HEK293 (cell line): ENCODE data around the gene GMDS.

Experiments used
- CTCF ChIA-PET: fragments of 350-600 bp; formaldehyde crosslinking; extraction: SDS; loops from one replicate; lab custom pipeline; 2021; ENCODE audit warnings: antibody characterized with exemption; lab: Yijun Ruan, JAX
- POLR2A ChIA-PET: fragments of 300-600 bp; formaldehyde crosslinking; extraction: SDS; loops from one replicate; lab custom pipeline; 2020; ENCODE audit warnings: antibody characterized with exemption, inconsistent platforms; lab: Yijun Ruan, JAX
- H3K27ac ChIP-seq: fragments of 200-500 bp; sonication (Bioruptor generic); 2 replicates; pipeline ENCODE4 v1.5.1; 2014; ENCODE audit warnings: low read depth, low read length, control low read depth, inconsistent platforms; ENCODE audit errors: extremely low read depth
- H3K36me3 ChIP-seq, 2 experiments: fragments of 200-500 bp in 1 of 2; sonication (Bioruptor generic) in 1 of 2; 1 replicate in 1 of 2; 2 replicates in 1 of 2; pipeline ENCODE4 v1.5.1; 2014 to 2017; ENCODE audit warnings: inconsistent platforms in 2 of 2, low read length in 2 of 2; ENCODE audit not compliant: control insufficient read depth in 2 of 2, insufficient read depth in 1 of 2
- H3K4me1 ChIP-seq: fragments of 200-500 bp; sonication (Bioruptor generic); 2 replicates; pipeline ENCODE4 v1.5.1; 2014; ENCODE audit warnings: mild to moderate bottlenecking, low read length, inconsistent platforms; ENCODE audit not compliant: control insufficient read depth, insufficient read depth
- H3K4me3 ChIP-seq: 2 replicates; pipeline ENCODE4 v1.5.1; 2011; ENCODE audit warnings: low read depth, mild to moderate bottlenecking, control low read depth, low read length, moderate library complexity
- H3K9me3 ChIP-seq: fragments of 200-500 bp; sonication (Bioruptor generic); 2 replicates; pipeline ENCODE4 v1.5.1; 2014; ENCODE audit warnings: low read depth, low read length, inconsistent platforms; ENCODE audit not compliant: control insufficient read depth, insufficient read depth
- BCL11A ChIP-seq: fragments of 450-650 bp; formaldehyde crosslinking; IDR thresholded peaks from 2 replicates; pipeline ENCODE4 v1.5.1; 2016; ENCODE audit warnings: low read depth, missing biosample characterization, missing genetic modification characterization
- BCL11B ChIP-seq: fragments of 450-650 bp; formaldehyde crosslinking; IDR thresholded peaks from 2 replicates; pipeline ENCODE4 v1.5.1; 2016; ENCODE audit warnings: low read depth, missing biosample characterization, missing genetic modification characterization
- GLI2 ChIP-seq: fragments of 450-650 bp; formaldehyde crosslinking; IDR thresholded peaks from 2 replicates; pipeline ENCODE4; 2017; ENCODE audit warnings: missing biosample characterization, missing genetic modification characterization, low read depth, borderline replicate concordance
- HOXC10 ChIP-seq: sonication (generic); formaldehyde crosslinking; IDR thresholded peaks from 2 replicates; pipeline ENCODE4 v1.8.1; 2023; ENCODE audit warnings: mild to moderate bottlenecking, missing genetic modification reagents
- INSM2 ChIP-seq: fragments of 450-650 bp; formaldehyde crosslinking; IDR thresholded peaks from 2 replicates; pipeline ENCODE4 v1.5.1; 2016; ENCODE audit warnings: missing biosample characterization, missing genetic modification characterization
- KLF8 ChIP-seq: fragments of 450-650 bp; formaldehyde crosslinking; IDR thresholded peaks from 2 replicates; pipeline ENCODE4 v1.5.1; 2016; ENCODE audit warnings: missing biosample characterization, missing genetic modification characterization
- OSR2 ChIP-seq: fragments of 450-650 bp; formaldehyde crosslinking; IDR thresholded peaks from 2 replicates; pipeline ENCODE4 v1.5.1; 2016; ENCODE audit warnings: missing biosample characterization, missing genetic modification characterization
- OVOL3 ChIP-seq: fragments of 450-650 bp; formaldehyde crosslinking; IDR thresholded peaks from 2 replicates; pipeline ENCODE4 v1.5.1; 2016; ENCODE audit warnings: missing biosample characterization, missing genetic modification characterization
- SP7 ChIP-seq: fragments of 450-650 bp; formaldehyde crosslinking; IDR thresholded peaks from 2 replicates; pipeline ENCODE4 v1.5.1; 2016; ENCODE audit warnings: missing biosample characterization, missing genetic modification characterization
- ZBTB11 ChIP-seq: fragments of 450-650 bp; formaldehyde crosslinking; conservative IDR thresholded peaks from 2 replicates; pipeline ENCODE4 v1.5.1; 2016; ENCODE audit warnings: low read depth, missing biosample characterization, missing genetic modification characterization
- ZBTB21 ChIP-seq: fragments of 450-650 bp; formaldehyde crosslinking; IDR thresholded peaks from 2 replicates; pipeline ENCODE4 v1.5.1; 2017; ENCODE audit warnings: missing biosample characterization, missing genetic modification characterization
- ZBTB44 ChIP-seq: fragments of 450-650 bp; IDR thresholded peaks from 2 replicates; pipeline ENCODE4 v1.5.1; 2018; ENCODE audit warnings: missing biosample characterization, mild to moderate bottlenecking, missing genetic modification characterization
- ZBTB7A ChIP-seq: fragments of 450-650 bp; formaldehyde crosslinking; IDR thresholded peaks from 2 replicates; pipeline ENCODE4 v1.5.1; 2016; ENCODE audit warnings: low read depth, missing biosample characterization, missing genetic modification characterization
- ZNF19 ChIP-seq: fragments of 450-650 bp; formaldehyde crosslinking; IDR thresholded peaks from 2 replicates; pipeline ENCODE4; 2016; ENCODE audit warnings: missing biosample characterization, missing genetic modification characterization, low read depth
- ZNF280D ChIP-seq: fragments of 450-650 bp; formaldehyde crosslinking; IDR thresholded peaks from 2 replicates; pipeline ENCODE4 v1.5.1; 2016; ENCODE audit warnings: missing biosample characterization, missing genetic modification characterization
- ZNF335 ChIP-seq: fragments of 450-650 bp; formaldehyde crosslinking; conservative IDR thresholded peaks from 2 replicates; pipeline ENCODE4 v1.5.1; 2016; ENCODE audit warnings: missing biosample characterization, missing genetic modification characterization
- ZNF37A ChIP-seq: fragments of 450-650 bp; IDR thresholded peaks from 2 replicates; pipeline ENCODE4 v1.5.1; 2018; ENCODE audit warnings: missing biosample characterization, missing genetic modification characterization
- ZNF391 ChIP-seq: fragments of 450-650 bp; formaldehyde crosslinking; IDR thresholded peaks from 2 replicates; pipeline ENCODE4 v1.5.1; 2016; ENCODE audit warnings: low read depth, missing biosample characterization, missing genetic modification characterization, borderline replicate concordance
- ZNF416 ChIP-seq: fragments of 450-650 bp; formaldehyde crosslinking; IDR thresholded peaks from 2 replicates; pipeline ENCODE4 v1.5.1; 2016; ENCODE audit warnings: missing biosample characterization, missing genetic modification characterization
- ZNF513 ChIP-seq: fragments of 450-650 bp; IDR thresholded peaks from 2 replicates; pipeline ENCODE4 v1.5.1; 2018; ENCODE audit warnings: missing biosample characterization, missing genetic modification characterization
- ZNF571 ChIP-seq: fragments of 450-650 bp; formaldehyde crosslinking; IDR thresholded peaks from 2 replicates; pipeline ENCODE4 v1.5.0; 2017; ENCODE audit warnings: missing biosample characterization, missing genetic modification characterization
- ZNF600 ChIP-seq: fragments of 450-650 bp; formaldehyde crosslinking; IDR thresholded peaks from 2 replicates; pipeline ENCODE4 v1.5.1; 2016; ENCODE audit warnings: missing biosample characterization, missing genetic modification characterization
- ZNF626 ChIP-seq: fragments of 450-650 bp; sonication (Bioruptor Pico); formaldehyde crosslinking; IDR thresholded peaks from 2 replicates; pipeline ENCODE4 v1.5.1; 2018; ENCODE audit warnings: missing biosample characterization, missing genetic modification characterization, inconsistent platforms
- ZNF629 ChIP-seq: fragments of 450-650 bp; formaldehyde crosslinking; IDR thresholded peaks from 2 replicates; pipeline ENCODE4 v1.5.1; 2017; ENCODE audit warnings: missing biosample characterization, missing genetic modification characterization
- ZNF791 ChIP-seq: fragments of 450-650 bp; formaldehyde crosslinking; IDR thresholded peaks from 2 replicates; pipeline ENCODE4 v1.5.1; 2016; ENCODE audit warnings: missing biosample characterization, missing genetic modification characterization
- ZSCAN4 ChIP-seq: fragments of 450-650 bp; formaldehyde crosslinking; IDR thresholded peaks from 2 replicates; pipeline ENCODE4 v1.5.1; 2017; ENCODE audit warnings: missing biosample characterization, missing genetic modification characterization
- ZXDB ChIP-seq: fragments of 450-650 bp; formaldehyde crosslinking; IDR thresholded peaks from 2 replicates; pipeline ENCODE4 v1.5.1; 2016; ENCODE audit warnings: missing biosample characterization, missing genetic modification characterization

The GMDS gene

GRCh38 chr6:2026133-2026532 is 219.3 kb downstream of the GMDS start:
- no peaks in the 10 kb centered on the region for H3K36me3 ChIP-seq
- no peaks in the 10 kb centered on the region for H3K9me3 ChIP-seq
- no peak overlapping the region for H3K4me3 ChIP-seq
- CTCF ChIA-PET, result no interaction called here
- peaks cover 49% of the 10 kb centered on the region for H3K4me1 ChIP-seq
- no peak overlapping the region for H3K27ac ChIP-seq
- POLR2A ChIA-PET, result interaction anchor here (0.9 kb wide), 1 partner anchor 9 kb away, joined by 3 read pairs; no protein-coding TSS in a partner anchor
- TF ChIP-seq ZNF37A (tag by site-specific recombination) (no peak), ZNF600 (peak; percentile 81), ZNF335 (tag by site-specific recombination) (0 out of 2 replicates have a peak, but pooled peaks have one; percentile 31), OVOL3 (peak; percentile 36; the same call in 1 of the 2 replicates), BCL11A (tag by site-specific recombination) (peak; percentile 67), ZNF513 (tag by site-specific recombination) (no peak), SP7 (peak; percentile 79), GLI2 (tag by site-specific recombination) (peak; percentile 91; the same call in 1 of the 2 replicates), ZSCAN4 (peak; percentile 70), ZXDB (tag by site-specific recombination) (peak; percentile 67; the same call in 1 of the 2 replicates), BCL11B (tag by site-specific recombination) (peak; percentile 84; the same call in 1 of the 2 replicates), ZBTB11 (tag by site-specific recombination) (no peak), ZNF626 (tag by site-specific recombination) (no peak), HOXC10 (CRISPR knock-in tag) (no peak), ZBTB44 (tag by site-specific recombination) (peak; percentile 99), OSR2 (tag by site-specific recombination) (peak; percentile 78), ZNF791 (no peak), ZNF391 (tag by site-specific recombination) (peak; percentile 58; the same call in 1 of the 2 replicates), ZNF629 (tag by site-specific recombination) (peak; percentile 95), ZNF19 (tag by site-specific recombination) (no peak), INSM2 (tag by site-specific recombination) (peak; percentile 87), ZNF571 (tag by site-specific recombination) (no peak), KLF8 (peak; percentile 84), ZNF416 (no peak), ZBTB21 (tag by site-specific recombination) (peak; percentile 69; the same call in 1 of the 2 replicates), ZNF280D (tag by site-specific recombination) (no peak), ZBTB7A (tag by site-specific recombination) (no peak)
